Fibroblast of mammary gland (primary cell): ENCODE data around the gene AACS.

Experiments
- DNase-seq: peaks from one replicate; pipeline ENCODE4 v3.0.0-alpha.2; 2010; ENCODE audit warnings: low read depth
- H3K4me3 ChIP-seq: 2 replicates; pipeline ENCODE4 v1.5.1; 2011; ENCODE audit warnings: low read depth, mild to moderate bottlenecking, low read length, moderate library complexity; ENCODE audit not compliant: control insufficient read depth
- TF ChIP-seq, protein P1 (sequence below): conservative IDR thresholded peaks from 2 replicates; pipeline ENCODE4 v1.5.1; 2011; ENCODE audit warnings: low read depth, low read length, inconsistent platforms; ENCODE audit not compliant: control insufficient read depth, insufficient read depth

AACS gene, protein sequence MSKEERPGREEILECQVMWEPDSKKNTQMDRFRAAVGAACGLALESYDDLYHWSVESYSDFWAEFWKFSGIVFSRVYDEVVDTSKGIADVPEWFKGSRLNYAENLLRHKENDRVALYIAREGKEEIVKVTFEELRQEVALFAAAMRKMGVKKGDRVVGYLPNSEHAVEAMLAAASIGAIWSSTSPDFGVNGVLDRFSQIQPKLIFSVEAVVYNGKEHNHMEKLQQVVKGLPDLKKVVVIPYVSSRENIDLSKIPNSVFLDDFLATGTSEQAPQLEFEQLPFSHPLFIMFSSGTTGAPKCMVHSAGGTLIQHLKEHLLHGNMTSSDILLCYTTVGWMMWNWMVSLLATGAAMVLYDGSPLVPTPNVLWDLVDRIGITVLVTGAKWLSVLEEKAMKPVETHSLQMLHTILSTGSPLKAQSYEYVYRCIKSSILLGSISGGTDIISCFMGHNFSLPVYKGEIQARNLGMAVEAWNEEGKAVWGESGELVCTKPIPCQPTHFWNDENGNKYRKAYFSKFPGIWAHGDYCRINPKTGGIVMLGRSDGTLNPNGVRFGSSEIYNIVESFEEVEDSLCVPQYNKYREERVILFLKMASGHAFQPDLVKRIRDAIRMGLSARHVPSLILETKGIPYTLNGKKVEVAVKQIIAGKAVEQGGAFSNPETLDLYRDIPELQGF

DNA sequence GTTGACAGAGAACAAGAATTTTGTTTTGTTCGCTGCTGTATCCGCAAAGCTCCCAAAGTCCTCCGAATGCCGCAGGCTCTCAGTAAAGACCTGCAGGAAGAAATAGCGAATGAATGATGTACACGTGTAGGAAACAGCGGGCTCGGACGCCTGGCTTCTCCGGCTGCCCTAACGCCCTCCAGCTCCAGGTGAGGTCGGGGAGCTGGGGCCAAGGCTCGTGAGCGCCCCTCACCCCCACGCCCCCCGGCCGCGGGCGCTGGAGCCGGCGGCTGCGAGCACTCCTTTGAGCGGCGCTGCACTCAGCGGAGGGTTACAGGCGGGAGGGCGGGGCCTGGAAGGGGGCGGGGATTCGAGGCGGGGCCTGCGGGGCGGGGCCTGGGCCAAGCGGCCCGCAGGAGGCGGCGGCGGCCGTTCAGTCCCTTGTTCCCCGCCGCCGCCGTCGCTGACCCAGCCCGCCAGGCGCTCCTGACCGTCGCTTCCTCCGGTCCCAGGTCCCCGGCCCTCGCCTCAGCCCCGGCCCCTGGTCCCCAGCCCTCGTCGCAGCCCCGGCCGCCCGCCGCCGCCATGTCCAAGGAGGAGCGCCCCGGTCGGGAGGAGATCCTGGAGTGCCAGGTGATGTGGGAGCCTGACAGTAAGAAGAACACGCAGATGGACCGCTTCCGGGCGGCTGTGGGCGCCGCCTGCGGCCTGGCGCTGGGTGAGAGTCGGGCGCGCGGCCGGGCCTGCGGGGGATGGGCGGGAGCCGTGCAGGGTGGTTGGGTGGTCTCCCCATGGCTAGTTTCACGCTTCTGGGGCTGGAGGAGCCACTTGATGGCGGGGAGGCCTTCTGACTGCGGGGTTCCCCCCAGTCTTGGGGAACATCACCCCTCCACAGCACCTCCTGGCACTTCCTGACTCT, at the start of gene AACS:
Gene AACS, plus strand, starts transcription at position 415 of the 898 bp plus-strand sequence. Its CDS starts 150 bp downstream, at position 565.
- TF ChIP-seq, protein P1, sequence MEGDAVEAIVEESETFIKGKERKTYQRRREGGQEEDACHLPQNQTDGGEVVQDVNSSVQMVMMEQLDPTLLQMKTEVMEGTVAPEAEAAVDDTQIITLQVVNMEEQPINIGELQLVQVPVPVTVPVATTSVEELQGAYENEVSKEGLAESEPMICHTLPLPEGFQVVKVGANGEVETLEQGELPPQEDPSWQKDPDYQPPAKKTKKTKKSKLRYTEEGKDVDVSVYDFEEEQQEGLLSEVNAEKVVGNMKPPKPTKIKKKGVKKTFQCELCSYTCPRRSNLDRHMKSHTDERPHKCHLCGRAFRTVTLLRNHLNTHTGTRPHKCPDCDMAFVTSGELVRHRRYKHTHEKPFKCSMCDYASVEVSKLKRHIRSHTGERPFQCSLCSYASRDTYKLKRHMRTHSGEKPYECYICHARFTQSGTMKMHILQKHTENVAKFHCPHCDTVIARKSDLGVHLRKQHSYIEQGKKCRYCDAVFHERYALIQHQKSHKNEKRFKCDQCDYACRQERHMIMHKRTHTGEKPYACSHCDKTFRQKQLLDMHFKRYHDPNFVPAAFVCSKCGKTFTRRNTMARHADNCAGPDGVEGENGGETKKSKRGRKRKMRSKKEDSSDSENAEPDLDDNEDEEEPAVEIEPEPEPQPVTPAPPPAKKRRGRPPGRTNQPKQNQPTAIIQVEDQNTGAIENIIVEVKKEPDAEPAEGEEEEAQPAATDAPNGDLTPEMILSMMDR, result no peak
- peak within 1 kb of the TSS; percentile 77 for H3K4me3 ChIP-seq
- peak; percentile 59 for DNase-seq

DNA sequence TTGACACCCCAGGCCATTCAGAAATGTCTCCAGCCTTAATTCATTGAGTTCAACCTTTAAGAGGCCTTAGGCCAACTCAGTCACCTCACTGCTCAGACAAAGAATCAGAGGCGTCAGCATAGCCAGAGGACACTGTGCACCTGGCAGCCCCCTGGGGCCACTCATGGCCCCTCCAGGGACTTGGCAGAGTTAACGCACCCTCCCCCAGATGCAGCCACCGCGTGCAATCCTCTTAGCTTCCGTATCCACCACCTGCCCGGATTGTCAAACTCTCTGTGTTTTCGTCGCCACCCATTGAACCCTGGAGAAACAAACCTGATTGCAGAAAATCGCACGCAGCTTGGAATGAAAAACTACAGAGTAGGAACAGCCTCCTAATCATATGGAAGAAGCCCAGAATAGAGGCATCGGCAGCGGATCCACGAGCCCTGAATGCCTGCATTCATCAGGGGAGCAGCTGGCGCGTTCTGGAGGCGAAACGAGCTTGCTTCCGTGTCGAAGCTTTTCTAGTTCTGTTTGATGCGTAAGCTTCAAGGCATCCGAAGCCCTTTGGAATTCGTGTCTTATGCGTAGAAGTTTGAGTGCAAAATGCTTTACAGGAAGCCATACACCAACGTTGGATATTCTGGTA, 49.4 kb upstream of the AACS start:
- no peak for DNase-seq
- H3K4me3 ChIP-seq, result no peak overlapping the region
- TF ChIP-seq, protein P1, result no peak

DNA sequence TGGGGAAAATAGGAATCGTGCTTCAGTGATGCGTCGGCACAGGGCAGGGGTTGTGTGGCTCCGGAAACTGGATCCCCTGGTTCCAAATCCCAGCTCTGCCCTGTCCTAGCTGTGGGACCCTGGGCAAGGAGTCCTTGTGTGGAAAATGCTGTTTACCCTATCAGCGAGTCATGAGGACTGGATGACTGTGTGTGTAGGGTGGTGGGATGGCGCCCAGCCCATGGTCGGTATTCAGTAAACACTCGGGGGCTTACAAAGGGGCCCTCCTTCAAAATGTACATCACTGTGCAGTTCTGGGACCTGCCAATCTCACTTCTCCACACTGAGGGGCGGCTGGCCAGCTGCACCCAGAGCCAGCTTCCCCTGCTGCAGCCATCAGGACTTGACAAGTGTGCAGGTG, 47.4 kb upstream of the AACS start:
- no peak overlapping the region for H3K4me3 ChIP-seq
- DNase-seq, result no peak
- TF ChIP-seq, protein P1, result no peak

DNA sequence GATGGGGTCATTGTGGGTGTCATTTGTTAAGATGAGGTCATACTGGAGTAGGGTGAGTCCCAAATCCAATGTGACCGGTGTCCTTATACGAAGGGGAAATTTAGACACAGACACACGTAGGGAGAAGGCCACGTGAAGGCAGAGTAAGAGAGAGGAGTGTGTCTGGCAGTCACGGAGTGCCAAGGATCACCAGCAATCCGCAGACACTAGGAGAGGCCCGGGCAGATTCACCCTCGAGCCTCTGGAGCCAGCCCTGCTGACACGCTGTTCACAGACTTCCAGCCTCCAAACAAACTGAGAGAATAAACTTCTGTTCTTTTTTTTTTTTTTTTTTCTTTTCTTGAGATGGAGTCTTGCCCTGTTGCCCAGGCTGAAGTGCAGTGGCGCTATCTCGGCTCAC, 46.9 kb upstream of the AACS start:
- TF ChIP-seq, protein P1, result no peak
- no peak for DNase-seq
- H3K4me3 ChIP-seq, result no peak overlapping the region

DNA sequence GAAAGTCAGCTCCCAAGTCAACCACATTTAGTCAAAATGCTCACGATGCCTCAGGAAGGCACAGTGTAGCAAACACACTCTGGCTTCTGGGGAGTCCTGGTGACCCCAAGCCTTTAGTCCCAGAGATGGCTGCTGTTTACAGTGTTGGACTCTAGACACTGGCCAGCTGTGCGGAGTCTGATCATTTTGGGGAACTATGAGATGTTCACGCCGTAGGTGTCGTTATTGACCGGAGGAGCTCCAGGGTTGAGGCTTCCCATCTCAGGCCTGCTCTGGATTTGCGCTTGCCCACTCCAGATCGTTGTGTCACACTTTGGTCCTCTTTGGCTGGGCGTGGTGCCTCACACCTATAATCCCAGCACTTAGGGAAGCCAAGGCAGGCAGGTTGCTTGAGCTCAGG, 44.1 kb upstream of the AACS start:
- H3K4me3 ChIP-seq, result no peak overlapping the region
- TF ChIP-seq, protein P1, result no peak
- no peak for DNase-seq

DNA sequence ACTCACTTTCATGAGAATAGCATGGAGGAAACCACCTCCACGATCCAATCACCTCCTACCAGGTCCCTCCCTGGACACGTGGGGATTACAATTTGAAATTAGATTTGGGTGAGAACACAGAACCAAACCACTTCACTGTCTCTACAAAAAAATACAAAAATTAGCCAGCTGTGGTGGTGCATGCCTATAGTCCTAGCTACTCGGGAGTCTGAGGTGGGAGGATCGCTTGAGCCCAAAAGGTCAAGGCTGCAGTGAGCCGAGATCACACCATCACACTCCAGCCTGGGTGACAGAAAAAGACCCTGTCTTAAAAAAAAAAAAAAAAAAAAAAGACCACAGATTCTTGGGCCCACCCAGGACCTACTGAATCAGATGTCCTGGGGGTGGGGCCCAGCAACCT, 43.5 kb upstream of the AACS start:
- H3K4me3 ChIP-seq, result no peak overlapping the region
- DNase-seq, result no peak
- TF ChIP-seq, protein P1, result no peak
